GM12872 (cell line): ENCODE measurements around the gene NOB1.

Experiments used
- TF ChIP-seq, protein P1 (sequence below): IDR thresholded peaks from 3 replicates; pipeline ENCODE4 v1.5.1; 2011; ENCODE audit warnings: low read depth, mild to moderate bottlenecking, low read length, moderate library complexity; ENCODE audit not compliant: insufficient read depth

NOB1 gene

DNA sequence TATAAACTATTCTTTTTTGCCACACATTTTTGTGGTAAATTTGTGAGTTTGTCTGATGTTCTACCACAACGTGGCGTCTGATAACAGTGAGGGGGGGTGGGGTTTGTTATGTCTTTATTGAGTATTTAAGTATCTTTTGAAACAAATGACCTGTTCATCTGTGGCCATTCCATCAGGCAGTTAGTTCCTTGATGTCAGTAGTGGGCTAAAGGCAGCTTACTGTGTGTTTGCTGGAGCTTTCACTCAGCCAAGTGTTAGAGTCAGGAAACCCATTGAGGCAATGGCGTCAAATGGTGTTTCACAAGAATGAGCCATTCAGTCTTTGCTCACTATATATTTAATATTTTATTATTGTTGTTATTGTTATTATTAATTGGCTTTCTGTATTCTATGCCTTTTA lies 56.3 kb downstream of the NOB1 start:
- TF ChIP-seq, protein P1, sequence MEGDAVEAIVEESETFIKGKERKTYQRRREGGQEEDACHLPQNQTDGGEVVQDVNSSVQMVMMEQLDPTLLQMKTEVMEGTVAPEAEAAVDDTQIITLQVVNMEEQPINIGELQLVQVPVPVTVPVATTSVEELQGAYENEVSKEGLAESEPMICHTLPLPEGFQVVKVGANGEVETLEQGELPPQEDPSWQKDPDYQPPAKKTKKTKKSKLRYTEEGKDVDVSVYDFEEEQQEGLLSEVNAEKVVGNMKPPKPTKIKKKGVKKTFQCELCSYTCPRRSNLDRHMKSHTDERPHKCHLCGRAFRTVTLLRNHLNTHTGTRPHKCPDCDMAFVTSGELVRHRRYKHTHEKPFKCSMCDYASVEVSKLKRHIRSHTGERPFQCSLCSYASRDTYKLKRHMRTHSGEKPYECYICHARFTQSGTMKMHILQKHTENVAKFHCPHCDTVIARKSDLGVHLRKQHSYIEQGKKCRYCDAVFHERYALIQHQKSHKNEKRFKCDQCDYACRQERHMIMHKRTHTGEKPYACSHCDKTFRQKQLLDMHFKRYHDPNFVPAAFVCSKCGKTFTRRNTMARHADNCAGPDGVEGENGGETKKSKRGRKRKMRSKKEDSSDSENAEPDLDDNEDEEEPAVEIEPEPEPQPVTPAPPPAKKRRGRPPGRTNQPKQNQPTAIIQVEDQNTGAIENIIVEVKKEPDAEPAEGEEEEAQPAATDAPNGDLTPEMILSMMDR, result no peak

DNA sequence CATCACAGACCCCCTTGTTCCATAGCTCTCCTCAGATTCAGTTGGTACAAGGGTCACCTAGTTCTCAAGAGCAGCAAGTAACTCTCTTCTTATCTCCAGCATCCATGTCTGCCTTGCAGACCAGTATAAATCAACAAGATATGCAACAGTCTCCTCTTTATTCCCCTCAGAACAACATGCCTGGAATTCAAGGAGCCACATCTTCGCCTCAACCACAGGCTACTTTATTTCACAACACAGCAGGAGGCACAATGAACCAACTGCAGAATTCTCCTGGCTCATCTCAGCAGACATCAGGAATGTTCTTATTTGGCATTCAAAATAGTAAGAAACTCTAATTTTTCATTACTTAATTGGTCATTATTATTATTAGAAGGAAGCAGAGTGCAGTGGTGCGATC lies 60.8 kb downstream of the NOB1 start:
- TF ChIP-seq, protein P1, result no peak

DNA sequence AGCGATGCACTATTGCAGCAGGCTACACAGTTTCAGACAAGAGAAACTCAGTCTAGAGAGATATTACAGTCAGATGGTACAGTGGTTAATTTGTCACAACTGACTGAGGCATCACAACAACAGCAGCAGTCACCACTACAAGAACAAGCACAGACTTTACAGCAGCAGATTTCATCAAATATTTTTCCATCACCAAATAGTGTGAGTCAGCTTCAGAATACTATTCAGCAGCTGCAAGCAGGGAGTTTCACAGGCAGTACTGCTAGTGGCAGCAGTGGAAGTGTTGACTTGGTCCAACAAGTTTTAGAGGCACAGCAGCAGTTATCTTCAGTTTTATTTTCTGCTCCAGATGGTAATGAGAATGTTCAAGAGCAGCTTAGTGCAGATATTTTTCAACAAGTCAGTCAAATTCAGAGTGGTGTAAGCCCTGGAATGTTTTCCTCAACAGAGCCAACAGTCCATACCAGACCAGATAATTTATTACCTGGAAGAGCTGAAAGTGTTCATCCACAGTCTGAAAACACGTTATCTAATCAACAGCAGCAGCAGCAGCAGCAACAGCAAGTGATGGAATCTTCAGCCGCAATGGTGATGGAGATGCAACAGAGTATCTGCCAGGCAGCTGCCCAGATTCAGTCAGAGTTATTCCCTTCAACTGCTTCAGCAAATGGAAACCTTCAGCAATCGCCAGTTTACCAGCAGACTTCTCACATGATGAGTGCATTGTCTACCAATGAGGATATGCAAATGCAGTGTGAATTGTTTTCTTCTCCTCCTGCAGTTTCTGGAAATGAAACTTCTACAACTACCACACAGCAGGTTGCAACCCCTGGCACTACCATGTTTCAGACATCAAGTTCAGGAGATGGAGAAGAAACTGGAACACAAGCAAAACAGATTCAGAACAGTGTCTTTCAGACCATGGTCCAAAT lies 62.5 kb downstream of the NOB1 start:
- TF ChIP-seq, protein P1, result no peak
